ENCODE data around the gene SLC26A8. TPM values are rescaled to one million over a fixed set of nuclear protein-coding genes. Genes with fewer than 3 reads are reported as not detected.

The SLC26A8 gene
- total RNA-seq, 1 donor from 2014 or later, result not detected

DNA sequence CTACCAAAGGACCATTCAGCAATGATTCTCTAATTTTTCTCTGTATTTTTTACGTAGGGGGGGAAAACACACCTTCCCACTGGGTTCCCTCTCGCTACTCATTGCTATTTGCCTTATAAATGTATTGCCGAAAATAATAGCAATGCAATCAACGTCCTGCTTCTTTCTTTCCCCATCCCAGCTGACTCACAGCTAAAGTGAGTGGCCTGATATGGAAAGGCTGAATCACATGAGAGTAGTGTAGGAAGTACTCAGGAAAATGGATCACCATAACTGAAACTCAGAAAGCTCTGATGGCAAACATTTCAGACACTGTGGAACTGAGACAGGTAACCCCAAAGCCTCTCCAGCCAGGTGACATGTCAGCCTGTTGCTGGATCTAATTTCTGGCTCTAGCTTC is 54.3 kb downstream of the SLC26A8 start:
- H3K4me3 ChIP-seq, result no peak overlapping the region

GRCh38 chr6:35969646-35970045 is 54.8 kb downstream of the SLC26A8 start:
- Histone ChIP-seq H3K4me3 (no peak overlapping the region), H3K27ac (no peak overlapping the region), H3K27me3 (no peaks in the 10 kb centered on the region), H3K36me3 (no peaks in the 10 kb centered on the region), H3K4me1 (no peaks in the 10 kb centered on the region), H3K9me3 (no peaks in the 10 kb centered on the region)
- TF ChIP-seq POLR2AphosphoS5 (IDR thresholded peaks at IDR 0.05; ENCODE audit: insufficient read depth in 1 of 2, low read depth in 1 of 2), result no peak
- no peak for TF ChIP-seq POLR2A (IDR thresholded peaks at IDR 0.05)
- TF ChIP-seq CTCF (IDR thresholded peaks at IDR 0.05), result no peak
- DNase-seq (ENCODE audit: extremely low spot score in 2 of 2), result no peak
- intact Hi-C loops (cut with DNase I), result no loop called here

More for the DNA sequence above, 54.3 kb downstream of the SLC26A8 start:
- DNase-seq (ENCODE audit: extremely low spot score in 2 of 2), result no peak
- Histone ChIP-seq H3K27ac (no peak overlapping the region), H3K9me3 (no peaks in the 10 kb centered on the region), H3K36me3 (no peaks in the 10 kb centered on the region), H3K27me3 (no peaks in the 10 kb centered on the region), H3K4me1 (no peaks in the 10 kb centered on the region)
- intact Hi-C loops (cut with DNase I), result no loop called here
- TF ChIP-seq POLR2AphosphoS5 (IDR thresholded peaks at IDR 0.05; ENCODE audit: insufficient read depth in 1 of 2, low read depth in 1 of 2) (no peak), POLR2A (IDR thresholded peaks at IDR 0.05) (no peak), CTCF (IDR thresholded peaks at IDR 0.05) (no peak)

GRCh38 chr6:35968821-35969220 is 55.6 kb downstream of the SLC26A8 start:
- H3K9me3 ChIP-seq, result no peaks in the 10 kb centered on the region
- H3K36me3 ChIP-seq, result no peaks in the 10 kb centered on the region
- H3K27me3 ChIP-seq, result no peaks in the 10 kb centered on the region
- no peaks in the 10 kb centered on the region for H3K4me1 ChIP-seq
- H3K4me3 ChIP-seq, result no peak overlapping the region
- intact Hi-C loops (cut with DNase I), result no loop called here
- TF ChIP-seq POLR2A (IDR thresholded peaks at IDR 0.05) (no peak), POLR2AphosphoS5 (IDR thresholded peaks at IDR 0.05; ENCODE audit: insufficient read depth in 1 of 2, low read depth in 1 of 2) (no peak), CTCF (IDR thresholded peaks at IDR 0.05) (no peak)
- H3K27ac ChIP-seq, result no peak overlapping the region
- DNase-seq (ENCODE audit: extremely low spot score in 2 of 2), result no peak

GRCh38 chr6:35967076-35967774 is 57.2 kb downstream of the SLC26A8 start:
- TF ChIP-seq CTCF (IDR thresholded peaks at IDR 0.05), result no peak
- no peak for TF ChIP-seq POLR2AphosphoS5 (IDR thresholded peaks at IDR 0.05; ENCODE audit: insufficient read depth in 1 of 2, low read depth in 1 of 2)
- no peak for TF ChIP-seq POLR2A (IDR thresholded peaks at IDR 0.05)
- H3K9me3 ChIP-seq, result no peaks in the 10 kb centered on the region
- DNase-seq (ENCODE audit: extremely low spot score in 2 of 2), result no peak
- H3K27ac ChIP-seq, result no peak overlapping the region
- no peak overlapping the region for H3K4me3 ChIP-seq
- no peaks in the 10 kb centered on the region for H3K4me1 ChIP-seq
- H3K36me3 ChIP-seq, result no peaks in the 10 kb centered on the region
- no peaks in the 10 kb centered on the region for H3K27me3 ChIP-seq
- intact Hi-C loops (cut with DNase I), result no loop called here

- intact Hi-C loops (cut with DNase I), result no loop called here
- DNase-seq (ENCODE audit: extremely low spot score in 2 of 2), result no peak
- Histone ChIP-seq H3K27ac (no peak overlapping the region), H3K27me3 (no peaks in the 10 kb centered on the region), H3K4me1 (no peaks in the 10 kb centered on the region), H3K4me3 (no peak overlapping the region), H3K9me3 (no peaks in the 10 kb centered on the region), H3K36me3 (no peaks in the 10 kb centered on the region)
- no peak for TF ChIP-seq POLR2AphosphoS5 (IDR thresholded peaks at IDR 0.05; ENCODE audit: insufficient read depth in 1 of 2, low read depth in 1 of 2)
- TF ChIP-seq CTCF (IDR thresholded peaks at IDR 0.05), result no peak
- TF ChIP-seq POLR2A (IDR thresholded peaks at IDR 0.05), result no peak
Measured at GRCh38 chr6:35962779-35963560, 61.5 kb downstream of the SLC26A8 start.

Measured in vagina (tissue), 2 donors.